ENCODE measurements around the gene VAC14. TPM values are rescaled to one million over a fixed set of nuclear protein-coding genes. Genes with fewer than 3 reads are reported as not detected.

Gene VAC14
- total and polyA plus RNA-seq, 5 donors: 18.2 to 27.4 (median 23.0) TPM

GRCh38 chr16:70750893-70751467 is 50.0 kb downstream of the VAC14 start:
- WGBS: 35% methylated on average over 13 of the region's 13 CpGs
- H3K9me3 ChIP-seq (ENCODE audit: control insufficient read depth, low read length): no peaks in the 10 kb centered on the region
- H3K27me3 ChIP-seq (ENCODE audit: control insufficient read depth, insufficient read depth): no peaks in the 10 kb centered on the region
- peak; percentile 74 to 82 for ATAC-seq
- intact Hi-C loops (cut with DNase I): loop anchor here in 2 of 4 donors (5.0 kb wide), 1 partner anchor 69 kb away; no protein-coding TSS in a partner anchor
- peaks cover 22% of the 10 kb centered on the region for H3K4me1 ChIP-seq (ENCODE audit: control insufficient read depth, insufficient read depth, low read length)
- no peak overlapping the region for H3K4me3 ChIP-seq (ENCODE audit: low read length)
- peak overlapping the region; percentile 13 for H3K27ac ChIP-seq (ENCODE audit: low read length)
- DNase-seq: peak; percentile 80 to 90 (median 89)

DNA sequence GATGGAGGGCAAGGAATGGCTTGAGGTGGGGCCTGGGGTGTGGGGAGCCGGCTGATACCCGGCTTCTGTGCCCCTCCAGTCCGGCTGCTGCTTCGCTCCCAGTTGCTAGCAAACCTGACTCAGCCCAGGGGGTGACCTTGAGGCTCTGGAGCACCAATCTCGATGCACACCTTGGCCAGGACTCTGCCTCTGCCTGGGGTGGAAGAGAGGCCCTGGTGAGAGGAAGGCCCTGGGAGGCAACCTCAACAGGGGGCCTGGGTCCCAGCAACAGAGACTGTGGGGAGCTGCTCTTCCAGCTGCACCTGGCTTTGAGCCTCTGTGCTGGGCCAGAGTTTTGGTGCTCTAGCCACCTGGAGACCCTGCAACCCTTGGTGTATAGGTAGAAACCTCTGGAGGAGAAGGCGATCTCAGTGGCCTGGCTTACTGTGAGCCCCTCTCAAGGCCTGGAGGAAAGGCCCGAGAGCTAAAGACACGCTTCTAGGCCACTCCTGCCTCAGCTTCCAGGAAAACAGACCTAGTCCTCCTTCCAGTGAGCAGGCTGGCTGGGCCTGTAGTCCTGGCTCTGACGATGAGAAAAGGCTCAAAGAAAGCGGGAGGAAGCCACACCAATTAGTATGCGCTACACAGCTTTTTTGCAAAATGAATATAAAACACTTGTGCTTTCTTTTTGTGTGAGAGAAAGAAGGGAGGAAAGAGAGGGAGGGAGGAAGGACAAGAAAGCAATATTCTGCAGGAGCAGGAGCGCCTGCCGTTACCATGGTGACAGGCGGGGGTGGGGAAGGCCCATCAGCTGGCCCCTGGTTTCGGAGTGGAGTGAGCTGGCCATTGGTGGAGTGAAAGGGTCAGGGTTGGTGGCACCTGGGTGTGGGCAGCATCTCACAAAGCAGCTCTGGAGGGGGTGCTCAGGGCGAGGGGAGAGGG is 51.0 kb downstream of the VAC14 start:
- no peak overlapping the region for H3K27ac ChIP-seq (ENCODE audit: low read length)
- no peaks in the 10 kb centered on the region for H3K9me3 ChIP-seq (ENCODE audit: control insufficient read depth, low read length)
- no peak for ATAC-seq
- WGBS: 85% methylated on average over 16 of the region's 16 CpGs
- DNase-seq: peak in 2 of 3 donors; percentile 71
- no peak overlapping the region for H3K4me3 ChIP-seq (ENCODE audit: low read length)
- intact Hi-C loops (cut with DNase I): loop anchor here in 2 of 4 donors (5.0 kb wide), 1 partner anchor 68 kb away; no protein-coding TSS in a partner anchor
- H3K4me1 ChIP-seq (ENCODE audit: control insufficient read depth, insufficient read depth, low read length): peaks cover 23% of the 10 kb centered on the region
- H3K27me3 ChIP-seq (ENCODE audit: control insufficient read depth, insufficient read depth): no peaks in the 10 kb centered on the region

DNA sequence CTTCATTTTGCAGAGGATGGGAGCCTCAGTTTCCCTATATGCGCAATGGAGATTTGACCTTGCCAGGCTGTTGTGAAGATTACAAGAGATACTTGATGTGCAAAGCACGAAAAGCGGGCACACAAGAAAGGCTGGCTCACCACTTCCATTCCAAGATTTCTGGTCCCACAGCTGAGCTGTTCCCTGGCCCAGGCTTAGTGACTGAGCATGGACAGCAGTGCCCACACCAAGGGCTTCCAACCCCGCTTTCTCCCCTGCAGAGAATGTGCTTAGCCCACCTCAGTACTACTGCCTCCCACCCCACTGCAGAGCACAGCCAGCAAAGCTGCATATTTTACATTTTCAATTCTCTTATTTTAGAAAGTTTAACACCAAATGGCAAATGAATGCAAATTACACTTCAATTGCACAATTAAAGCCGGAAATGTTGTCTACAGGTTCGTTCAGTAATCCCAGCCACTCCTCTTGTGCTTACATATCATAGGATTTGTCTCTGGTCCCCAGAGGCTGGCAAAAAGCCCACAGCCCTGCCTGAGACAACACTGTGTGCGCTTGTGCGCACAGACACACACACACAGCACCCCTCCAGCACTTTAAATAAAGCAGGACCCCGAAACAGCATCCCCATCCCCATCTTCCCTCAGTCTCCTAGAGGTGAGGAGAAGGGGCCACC is 51.8 kb downstream of the VAC14 start:
- peak in 2 of 3 donors; percentile 39 to 45 for DNase-seq
- H3K9me3 ChIP-seq (ENCODE audit: control insufficient read depth, low read length): no peaks in the 10 kb centered on the region
- H3K27me3 ChIP-seq (ENCODE audit: control insufficient read depth, insufficient read depth): no peaks in the 10 kb centered on the region
- H3K4me3 ChIP-seq (ENCODE audit: low read length): no peak overlapping the region
- WGBS: 89% methylated on average over 9 of the region's 9 CpGs
- ATAC-seq: no peak
- peaks cover 23% of the 10 kb centered on the region for H3K4me1 ChIP-seq (ENCODE audit: control insufficient read depth, insufficient read depth, low read length)
- intact Hi-C loops (cut with DNase I): no loop called here
- H3K27ac ChIP-seq (ENCODE audit: low read length): no peak overlapping the region

DNA sequence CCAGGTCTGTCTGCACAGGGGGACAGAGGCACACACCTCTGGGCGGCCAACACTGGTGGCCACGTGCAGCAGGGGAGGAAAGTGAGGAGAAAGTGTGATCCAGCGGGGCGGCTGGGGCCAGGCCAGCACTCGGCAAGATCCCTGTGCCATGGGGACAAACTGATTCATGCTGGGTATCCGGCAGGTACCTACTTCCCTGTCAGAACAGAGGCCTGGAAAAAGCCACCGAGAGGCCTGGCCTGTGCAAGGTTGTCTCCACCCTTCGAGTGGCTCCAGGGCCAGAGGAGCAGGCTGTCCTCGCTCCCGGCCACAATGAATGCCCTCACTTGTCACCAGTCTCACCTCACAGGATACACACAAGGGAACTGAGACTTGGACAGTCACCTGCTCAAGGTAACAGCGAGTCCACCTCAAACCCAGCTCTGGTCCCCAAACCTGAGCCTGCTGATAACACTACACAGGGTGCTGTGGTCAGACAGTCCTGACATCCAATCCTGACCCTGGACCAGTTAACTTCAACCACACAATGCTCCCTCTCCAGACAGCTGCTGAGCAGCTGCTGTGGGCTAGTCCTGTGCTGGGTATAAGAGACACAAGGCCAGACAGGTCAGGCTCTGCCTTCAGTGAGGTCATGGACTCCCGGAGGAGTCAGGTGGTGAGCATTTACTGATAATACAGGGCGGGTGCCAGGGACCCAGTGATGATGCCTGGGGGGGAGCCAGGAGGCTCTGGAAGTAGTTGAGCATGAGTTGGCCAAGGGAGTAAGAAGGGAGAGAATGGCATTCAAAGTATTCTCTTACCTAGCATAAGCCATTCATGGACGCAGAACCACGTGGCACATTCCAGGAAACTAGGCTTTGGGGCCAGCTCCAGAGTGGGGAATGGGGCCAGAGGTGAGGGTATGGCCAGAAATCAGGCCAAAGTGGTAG is 53.0 kb downstream of the VAC14 start:
- 90% methylated on average over 15 of the region's 15 CpGs for WGBS
- Histone ChIP-seq H3K9me3 (ENCODE audit: control insufficient read depth, low read length) (no peaks in the 10 kb centered on the region), H3K4me3 (ENCODE audit: low read length) (no peak overlapping the region), H3K27ac (ENCODE audit: low read length) (no peak overlapping the region), H3K27me3 (ENCODE audit: control insufficient read depth, insufficient read depth) (no peaks in the 10 kb centered on the region), H3K4me1 (ENCODE audit: control insufficient read depth, insufficient read depth, low read length) (peaks cover 23% of the 10 kb centered on the region)
- no peak for ATAC-seq
- DNase-seq: peak in 2 of 3 donors; percentile 45 to 57
- intact Hi-C loops (cut with DNase I): no loop called here

GRCh38 chr16:70746708-70747424 is 54.1 kb downstream of the VAC14 start:
- Histone ChIP-seq H3K4me1 (ENCODE audit: control insufficient read depth, insufficient read depth, low read length) (peaks cover 20% of the 10 kb centered on the region), H3K4me3 (ENCODE audit: low read length) (no peak overlapping the region), H3K9me3 (ENCODE audit: control insufficient read depth, low read length) (no peaks in the 10 kb centered on the region), H3K27ac (ENCODE audit: low read length) (no peak overlapping the region), H3K27me3 (ENCODE audit: control insufficient read depth, insufficient read depth) (no peaks in the 10 kb centered on the region)
- 65% methylated on average over 15 of the region's 15 CpGs for WGBS
- peak; percentile 69 to 74 (median 74) for DNase-seq
- peak; percentile 70 to 79 for ATAC-seq
- intact Hi-C loops (cut with DNase I): no loop called here

GRCh38 chr16:70746040-70746707 is 54.8 kb downstream of the VAC14 start:
- 39% methylated on average over 12 of the region's 12 CpGs for WGBS
- Histone ChIP-seq H3K4me1 (ENCODE audit: control insufficient read depth, insufficient read depth, low read length) (peaks cover 15% of the 10 kb centered on the region), H3K4me3 (ENCODE audit: low read length) (no peak overlapping the region), H3K27ac (ENCODE audit: low read length) (peak overlapping the region; percentile 4), H3K9me3 (ENCODE audit: control insufficient read depth, low read length) (no peaks in the 10 kb centered on the region), H3K27me3 (ENCODE audit: control insufficient read depth, insufficient read depth) (no peaks in the 10 kb centered on the region)
- intact Hi-C loops (cut with DNase I): no loop called here
- peak; percentile 80 to 81 (median 81) for DNase-seq
- ATAC-seq: peak; percentile 29 to 56

DNA sequence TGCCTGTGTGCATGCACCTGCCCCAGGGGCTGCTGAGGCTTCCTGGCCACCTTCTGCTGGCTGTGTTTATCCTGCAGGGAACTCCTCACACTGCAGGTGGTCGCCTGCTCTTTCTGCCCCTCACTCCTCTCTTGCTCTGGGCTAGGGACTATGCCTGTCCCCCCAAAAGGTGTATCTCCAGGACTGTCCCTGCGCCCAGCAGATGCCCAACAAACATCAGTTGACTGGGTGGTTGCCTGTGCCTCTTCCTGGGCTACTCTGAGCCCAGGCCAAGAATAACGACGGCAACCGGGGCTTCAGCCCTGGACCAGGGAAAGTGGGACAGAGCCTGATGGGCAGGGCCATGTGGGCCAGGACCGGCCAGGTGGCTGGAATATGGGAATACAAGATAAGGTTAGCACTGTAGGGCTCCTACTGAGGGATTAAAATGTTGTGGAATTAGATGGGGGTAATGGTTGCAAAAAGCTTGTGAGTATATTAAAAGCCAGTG is 55.4 kb downstream of the VAC14 start:
- no peaks in the 10 kb centered on the region for H3K9me3 ChIP-seq (ENCODE audit: control insufficient read depth, low read length)
- ATAC-seq: no peak
- peak in 1 of 3 donors; percentile 50 for DNase-seq
- H3K4me1 ChIP-seq (ENCODE audit: control insufficient read depth, insufficient read depth, low read length): peaks cover 12% of the 10 kb centered on the region
- WGBS: 85% methylated on average over 6 of the region's 6 CpGs
- no peak overlapping the region for H3K27ac ChIP-seq (ENCODE audit: low read length)
- intact Hi-C loops (cut with DNase I): no loop called here
- H3K4me3 ChIP-seq (ENCODE audit: low read length): no peak overlapping the region
- no peaks in the 10 kb centered on the region for H3K27me3 ChIP-seq (ENCODE audit: control insufficient read depth, insufficient read depth)

DNA sequence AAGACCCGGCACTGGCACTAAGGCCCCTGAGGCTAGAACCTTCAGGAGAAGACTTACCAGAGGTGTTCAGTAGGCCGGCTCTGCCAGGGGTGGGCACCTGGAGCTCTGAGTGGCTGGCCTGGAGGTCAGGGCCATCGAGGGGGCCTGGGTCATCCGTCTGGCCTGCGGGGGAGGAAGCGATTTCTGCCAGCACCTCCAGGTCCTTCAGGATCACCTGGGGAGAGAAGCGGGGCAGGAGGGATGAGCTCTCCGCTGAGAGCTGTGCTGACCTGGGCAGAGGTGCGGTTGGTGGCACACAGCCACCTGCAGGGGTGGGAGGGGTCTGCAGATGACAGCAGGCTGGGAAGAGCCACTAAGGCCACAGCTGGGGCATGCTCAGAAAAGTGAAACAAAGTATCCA is 56.6 kb downstream of the VAC14 start:
- 95% methylated on average over 9 of the region's 9 CpGs for WGBS
- ATAC-seq (no peak), DNase-seq (peak in 2 of 3 donors; percentile 49 to 54)
- Histone ChIP-seq H3K27ac (ENCODE audit: low read length) (no peak overlapping the region), H3K4me3 (ENCODE audit: low read length) (no peak overlapping the region), H3K4me1 (ENCODE audit: control insufficient read depth, insufficient read depth, low read length) (peaks cover 13% of the 10 kb centered on the region), H3K9me3 (ENCODE audit: control insufficient read depth, low read length) (no peaks in the 10 kb centered on the region), H3K27me3 (ENCODE audit: control insufficient read depth, insufficient read depth) (no peaks in the 10 kb centered on the region)
- intact Hi-C loops (cut with DNase I): no loop called here

GRCh38 chr16:70743791-70744190 is 57.2 kb downstream of the VAC14 start:
- ATAC-seq (no peak), DNase-seq (peak in 2 of 3 donors; percentile 29 to 62)
- H3K27me3 ChIP-seq (ENCODE audit: control insufficient read depth, insufficient read depth): no peaks in the 10 kb centered on the region
- H3K4me3 ChIP-seq (ENCODE audit: low read length): no peak overlapping the region
- intact Hi-C loops (cut with DNase I): no loop called here
- H3K9me3 ChIP-seq (ENCODE audit: control insufficient read depth, low read length): no peaks in the 10 kb centered on the region
- WGBS: 72% methylated on average over 10 of the region's 10 CpGs
- H3K27ac ChIP-seq (ENCODE audit: low read length): no peak overlapping the region
- peaks cover 13% of the 10 kb centered on the region for H3K4me1 ChIP-seq (ENCODE audit: control insufficient read depth, insufficient read depth, low read length)
